GM19438 (cell line): ENCODE measurements around the gene LVRN.

Source experiments
- ATAC-seq: cut with Tn5 transposase; IDR thresholded peaks from one replicate; pipeline ENCODE4 v1.9.1; 2021; ENCODE audit warnings: low read depth; ENCODE audit not compliant: unreplicated experiment

LVRN gene

DNA sequence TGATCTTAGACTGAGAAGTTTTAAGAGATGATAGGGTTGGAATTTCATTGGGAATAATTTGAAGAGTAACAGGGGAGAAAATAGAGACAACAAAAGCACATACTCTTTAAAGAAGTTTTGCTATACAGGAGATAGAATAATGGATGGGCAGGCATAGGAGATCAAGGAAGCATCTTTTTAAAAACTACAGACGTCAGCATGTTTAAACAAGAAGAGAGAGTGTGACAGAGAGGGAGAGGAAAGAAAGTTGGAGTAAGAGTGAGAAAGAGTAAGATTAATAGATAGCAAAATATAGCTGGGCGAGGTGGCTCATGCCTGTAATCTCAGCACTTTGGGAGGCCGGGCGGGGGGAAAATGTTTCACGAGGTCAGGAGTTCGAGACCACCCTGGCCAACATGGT is 5.3 kb upstream of the LVRN start:
- no peak for ATAC-seq

DNA sequence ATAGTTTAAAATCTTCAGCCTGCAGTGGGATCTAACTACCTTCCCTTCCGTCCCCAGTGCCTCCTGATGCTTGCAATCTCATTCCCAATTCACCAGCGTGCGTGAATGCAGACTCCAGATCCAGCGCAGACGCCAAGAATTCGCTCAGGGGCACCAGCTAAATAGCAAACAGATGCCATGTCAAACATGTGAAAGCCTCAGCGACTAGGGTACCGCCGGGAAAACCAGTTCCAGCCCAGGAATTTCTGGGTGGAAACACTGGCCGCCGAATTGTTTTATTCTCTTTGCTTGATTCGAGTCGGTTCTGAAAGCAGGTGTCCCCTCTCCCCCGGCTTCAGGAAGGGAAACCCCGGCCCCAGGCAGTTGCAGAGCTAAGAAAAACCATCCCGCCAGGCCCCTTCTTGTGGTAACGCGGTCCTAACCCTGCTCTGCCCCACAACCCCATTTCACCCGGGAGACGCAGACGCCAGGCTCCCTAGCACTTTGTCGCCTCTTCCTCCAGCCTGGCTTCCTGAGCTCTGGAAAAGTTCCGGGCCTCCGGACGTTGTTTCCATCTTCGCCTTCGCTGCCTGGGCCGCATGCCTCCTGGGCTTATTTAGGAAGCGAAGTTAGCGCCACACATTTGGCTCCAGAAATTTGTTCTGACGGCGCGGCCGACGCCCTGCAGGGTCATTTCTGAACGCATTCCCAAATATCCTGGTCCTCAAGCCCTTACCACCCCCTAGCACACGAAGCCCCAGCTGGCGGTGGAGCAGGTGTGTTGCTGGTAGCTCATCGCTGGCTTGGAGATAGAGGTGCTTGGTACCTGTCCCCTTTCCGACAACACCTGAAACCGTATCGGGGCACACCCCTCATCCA is 665 bp upstream of the LVRN start:
- ATAC-seq: no peak

DNA sequence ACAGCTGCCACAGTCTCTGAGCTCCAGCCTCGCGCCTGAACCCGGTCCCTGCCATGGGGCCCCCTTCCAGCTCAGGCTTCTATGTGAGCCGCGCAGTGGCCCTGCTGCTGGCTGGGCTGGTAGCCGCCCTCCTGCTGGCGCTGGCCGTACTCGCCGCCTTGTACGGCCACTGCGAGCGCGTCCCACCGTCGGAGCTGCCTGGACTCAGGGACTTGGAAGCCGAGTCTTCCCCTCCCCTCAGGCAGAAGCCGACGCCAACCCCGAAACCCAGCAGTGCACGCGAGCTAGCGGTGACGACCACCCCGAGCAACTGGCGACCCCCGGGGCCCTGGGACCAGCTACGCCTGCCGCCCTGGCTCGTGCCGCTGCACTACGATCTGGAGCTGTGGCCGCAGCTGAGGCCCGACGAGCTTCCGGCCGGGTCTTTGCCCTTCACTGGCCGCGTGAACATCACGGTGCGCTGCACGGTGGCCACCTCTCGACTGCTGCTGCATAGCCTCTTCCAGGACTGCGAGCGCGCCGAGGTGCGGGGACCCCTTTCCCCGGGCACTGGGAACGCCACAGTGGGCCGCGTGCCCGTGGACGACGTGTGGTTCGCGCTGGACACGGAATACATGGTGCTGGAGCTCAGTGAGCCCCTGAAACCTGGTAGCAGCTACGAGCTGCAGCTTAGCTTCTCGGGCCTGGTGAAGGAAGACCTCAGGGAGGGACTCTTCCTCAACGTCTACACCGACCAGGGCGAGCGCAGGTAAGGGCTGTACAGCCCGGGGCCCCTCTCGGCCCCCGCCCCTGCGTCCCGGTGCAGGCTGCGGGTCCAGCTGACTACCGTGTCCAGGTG is 509 bp downstream of the LVRN start:
- ATAC-seq: no peak

DNA sequence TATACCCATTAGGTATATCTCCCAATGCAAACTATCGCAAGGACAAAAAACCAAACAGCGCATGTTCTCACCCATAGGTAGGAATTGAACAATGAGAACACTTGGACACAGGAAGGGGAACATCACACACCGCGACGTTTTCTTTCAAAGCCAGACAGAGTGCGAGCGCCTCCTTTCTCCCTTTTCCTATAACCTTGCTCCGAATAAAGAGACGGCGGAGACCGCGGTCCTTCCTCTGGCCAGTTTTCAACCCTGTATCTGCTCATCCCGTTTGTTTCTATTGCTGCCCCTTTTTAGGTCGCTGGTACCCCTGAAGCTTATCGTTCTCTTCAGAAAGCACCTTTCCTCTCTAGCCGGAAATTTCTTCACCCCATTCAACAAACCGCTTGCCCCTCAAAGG is 1.3 kb downstream of the LVRN start:
- no peak for ATAC-seq

DNA sequence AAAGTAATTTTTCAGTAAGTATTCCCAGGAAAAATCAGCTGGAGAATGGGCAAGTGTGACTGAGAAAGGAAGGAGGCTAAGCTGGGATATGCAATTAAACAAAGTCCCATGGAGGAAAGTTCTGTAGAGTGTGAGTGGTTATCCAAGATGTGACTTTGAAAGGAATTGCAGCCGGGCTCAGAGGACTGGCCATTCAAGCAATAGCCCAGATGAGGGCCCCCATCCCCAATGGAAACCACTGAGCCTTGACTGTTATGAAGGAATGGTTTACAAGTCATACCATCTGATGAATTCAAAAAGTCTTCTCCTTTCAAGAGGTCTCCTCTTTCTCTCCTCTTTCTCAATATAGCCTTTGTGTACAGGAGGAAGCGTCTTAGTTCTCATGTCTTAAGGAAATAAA is 6.5 kb downstream of the LVRN start:
- no peak for ATAC-seq

DNA sequence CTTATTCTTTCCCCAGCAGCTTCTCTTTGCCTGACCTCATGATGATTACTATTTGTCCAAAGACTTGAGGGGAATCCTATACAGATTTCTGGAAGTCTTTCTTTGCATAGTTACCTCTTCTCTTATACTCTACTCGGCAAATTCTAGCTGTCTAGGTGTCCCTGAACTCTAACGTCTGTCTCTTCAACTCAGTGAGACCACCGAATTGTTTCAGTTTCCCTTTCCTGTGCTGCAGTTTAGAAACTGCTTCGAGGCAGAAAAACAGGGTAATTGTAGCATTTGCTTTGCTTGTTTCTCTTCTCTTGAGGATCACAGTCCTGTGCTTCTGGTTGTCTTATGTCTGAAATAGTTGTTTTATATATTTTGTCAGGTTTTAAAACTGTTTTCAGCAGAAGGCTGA is 14.8 kb downstream of the LVRN start:
- peak; percentile 90 for ATAC-seq

DNA sequence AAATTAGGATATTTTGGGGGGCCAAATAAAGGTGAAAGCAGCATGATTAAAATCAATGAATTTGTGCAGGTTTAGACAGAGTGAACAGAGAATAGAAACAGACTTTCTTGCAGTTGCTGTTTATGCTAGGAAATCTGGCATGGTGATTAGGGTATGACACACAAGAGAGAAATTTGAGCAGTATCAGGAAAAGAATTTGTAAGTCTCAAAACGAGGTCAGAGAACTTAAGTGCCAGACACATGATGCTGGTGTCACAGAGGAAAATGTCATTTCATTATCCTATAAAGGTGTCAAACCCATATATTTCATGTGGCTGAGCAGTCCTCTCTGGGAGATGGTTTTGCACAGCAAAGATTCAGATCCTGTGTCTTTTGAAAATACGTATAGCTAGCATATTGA is 15.7 kb downstream of the LVRN start:
- no peak for ATAC-seq

DNA sequence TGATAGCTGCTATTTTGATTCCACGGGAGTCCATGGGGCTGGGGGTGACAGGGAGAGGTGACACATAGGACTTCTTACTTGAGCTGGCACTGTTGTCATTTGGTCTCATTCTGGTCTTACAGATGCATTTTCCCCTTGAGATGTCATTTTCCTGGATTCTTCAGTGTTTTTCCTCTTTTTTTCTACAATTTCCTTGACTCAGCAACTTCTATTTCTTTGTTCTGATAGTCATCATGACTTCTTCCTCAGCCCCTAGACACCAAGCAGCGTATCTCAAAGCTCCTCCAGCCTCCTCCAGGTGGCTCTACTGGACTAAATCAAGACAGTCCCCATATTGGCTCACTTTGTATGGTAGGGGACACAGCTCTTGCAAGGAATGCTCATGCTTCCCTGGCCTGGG is 16.5 kb downstream of the LVRN start:
- ATAC-seq: no peak

DNA sequence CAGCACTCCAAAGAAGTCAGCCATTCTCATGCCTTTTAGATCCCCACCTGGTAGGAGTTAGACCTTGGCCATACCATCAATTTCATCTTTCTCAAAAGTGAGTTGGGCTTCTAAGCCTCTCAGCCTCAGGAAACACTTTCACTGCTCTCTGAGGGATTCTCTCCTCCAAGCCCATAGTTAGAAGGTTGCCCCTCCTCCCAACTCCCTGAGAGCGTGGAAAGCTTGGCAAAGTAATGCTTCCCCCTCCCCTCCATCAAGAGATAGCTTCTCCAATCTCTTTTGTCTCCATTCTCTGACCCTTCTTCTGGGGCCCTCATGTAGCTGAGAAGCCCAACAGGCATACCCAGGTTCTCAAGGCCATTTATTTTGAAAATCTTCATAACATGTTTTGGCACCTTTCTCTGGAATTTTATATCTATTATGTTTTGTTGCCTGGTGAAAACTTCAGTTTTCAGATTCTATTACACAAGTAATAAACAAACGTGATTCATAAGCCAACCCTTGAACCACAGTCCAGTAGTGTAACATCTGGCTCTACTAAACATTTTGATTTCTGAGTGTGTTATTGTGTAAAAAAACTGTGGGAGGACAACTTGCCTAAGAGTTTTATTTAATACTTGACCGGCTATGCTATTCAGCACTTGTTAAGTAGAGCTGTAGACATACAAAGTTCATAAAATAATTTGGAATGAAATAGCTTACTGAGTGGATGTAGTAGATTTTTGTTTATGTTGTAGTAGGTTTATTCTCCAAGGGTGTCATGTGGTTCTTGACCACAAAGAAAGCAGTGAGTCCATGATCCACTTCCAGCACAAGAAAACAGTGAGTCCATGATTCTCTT is 17.1 kb downstream of the LVRN start:
- no peak for ATAC-seq

DNA sequence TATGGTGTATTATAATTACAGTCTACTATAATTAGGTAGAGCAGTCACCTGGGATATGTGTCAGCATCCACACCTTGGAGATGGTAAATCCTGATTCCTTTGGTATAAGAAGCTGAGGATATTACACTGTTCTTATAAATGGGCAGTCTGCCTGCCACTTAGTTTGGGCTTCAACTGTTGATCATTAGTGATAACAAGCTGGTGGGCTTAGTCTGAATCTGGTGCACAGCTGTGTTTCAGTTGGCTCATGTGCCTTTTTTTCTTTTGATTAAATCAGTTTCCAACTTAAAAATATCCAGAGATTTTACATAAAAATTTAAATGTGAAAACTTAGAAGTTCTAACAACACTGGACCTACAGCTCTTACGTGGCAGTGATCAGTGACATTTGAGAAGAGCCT is 21.2 kb downstream of the LVRN start:
- no peak for ATAC-seq

DNA sequence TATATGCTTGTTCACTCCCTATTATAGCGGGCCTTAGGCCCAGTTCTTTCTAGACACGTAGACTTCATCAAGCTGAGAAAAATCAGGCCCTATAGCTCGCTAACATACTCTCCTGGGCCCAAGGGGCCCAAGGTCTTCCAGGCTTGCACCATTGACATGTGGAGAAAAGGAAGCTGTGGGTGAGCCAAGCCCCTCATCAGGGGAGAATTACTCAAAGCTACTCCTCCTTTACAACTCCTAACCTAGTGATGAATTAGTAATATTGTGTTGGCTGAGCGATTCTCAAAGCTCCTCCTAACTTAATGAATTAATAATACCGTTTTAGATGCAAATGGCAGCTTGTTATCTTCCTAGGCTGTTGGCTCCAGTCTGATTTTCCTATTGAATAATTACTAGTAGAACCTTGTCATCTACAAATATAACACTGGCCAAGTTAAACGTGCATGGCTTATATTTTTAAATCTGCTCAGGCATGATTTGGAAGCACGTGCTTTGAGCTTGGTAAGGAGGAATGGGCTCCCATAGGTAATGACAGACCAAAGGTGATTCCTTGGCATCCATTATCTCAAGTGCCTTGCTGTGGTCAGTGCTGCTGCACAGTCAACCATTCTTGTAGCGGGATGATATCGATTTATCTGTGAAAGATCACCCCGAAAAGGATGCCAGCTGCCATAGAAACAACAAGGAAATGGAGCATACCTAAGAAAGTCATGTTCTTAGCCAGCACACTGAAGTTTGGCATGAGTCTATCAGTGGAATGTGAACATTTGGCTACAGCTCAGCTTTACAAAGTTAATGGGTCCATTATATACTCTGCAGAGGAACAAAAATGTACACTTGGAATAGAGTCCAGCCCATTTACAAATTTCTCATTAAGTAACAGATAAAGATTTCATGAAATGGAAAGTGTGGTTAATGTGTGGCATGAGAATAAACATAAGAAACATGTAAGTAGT is 23.8 kb downstream of the LVRN start:
- no peak for ATAC-seq

DNA sequence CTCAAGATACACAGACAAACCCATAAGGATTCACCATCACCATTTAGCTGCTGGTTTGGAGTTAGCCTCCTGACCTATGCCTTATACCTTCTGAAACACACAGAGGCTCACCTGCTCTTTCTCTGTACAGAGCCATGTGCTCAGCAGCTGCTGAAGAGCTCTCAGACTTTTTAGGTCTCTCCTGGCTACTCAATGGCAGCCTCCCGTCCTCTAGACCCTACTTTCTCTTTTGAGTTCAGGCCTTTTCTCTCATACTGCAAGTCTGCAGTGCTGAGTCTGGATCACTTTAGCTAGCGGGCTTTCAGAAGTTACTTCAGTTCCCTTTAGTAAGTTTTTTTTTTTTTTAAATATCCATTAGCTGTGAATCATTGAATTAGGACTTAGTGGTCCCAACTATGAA is 25.7 kb downstream of the LVRN start:
- ATAC-seq: no peak

DNA sequence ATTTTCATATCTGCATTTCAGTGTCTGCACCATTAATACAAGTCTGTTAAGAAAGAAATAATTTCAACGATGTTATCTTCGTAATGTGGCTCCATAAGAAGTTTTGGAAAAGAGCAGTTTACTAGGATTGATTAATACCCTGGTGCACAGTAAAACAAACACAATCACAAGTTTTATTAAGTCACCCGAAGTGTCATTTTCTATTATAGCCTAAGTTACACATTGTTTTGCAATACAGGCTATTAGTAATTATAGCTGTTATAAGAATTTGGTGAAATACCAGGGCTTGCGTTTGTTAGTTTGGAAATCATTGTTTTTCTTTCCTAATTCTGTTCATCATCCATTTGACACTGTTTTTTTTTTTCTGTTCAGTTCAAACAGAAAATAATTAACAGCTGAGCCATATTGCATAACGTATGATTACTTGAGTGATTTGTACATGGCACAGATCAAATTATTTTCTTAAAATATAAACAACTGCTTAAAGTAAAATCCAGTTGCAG is 30.6 kb downstream of the LVRN start:
- ATAC-seq: no peak

DNA sequence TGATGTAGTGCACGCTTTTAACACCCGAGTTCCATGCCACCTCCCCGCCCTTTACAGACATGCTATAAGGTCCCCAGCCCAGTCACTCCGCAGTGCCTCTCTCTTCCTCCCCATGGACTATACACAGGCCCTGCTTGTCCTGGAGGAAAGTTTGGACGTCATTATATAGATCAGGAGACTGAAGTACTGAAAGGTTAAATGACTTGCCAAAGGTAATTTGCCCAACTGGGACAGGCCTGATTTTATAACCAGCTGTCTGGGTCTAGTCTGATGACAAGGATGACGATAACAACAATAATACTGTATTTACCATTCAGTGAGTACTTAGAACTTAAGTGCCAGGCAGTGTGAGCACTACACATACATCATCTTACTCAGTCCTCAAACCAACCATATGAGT is 33.1 kb downstream of the LVRN start:
- ATAC-seq: no peak

DNA sequence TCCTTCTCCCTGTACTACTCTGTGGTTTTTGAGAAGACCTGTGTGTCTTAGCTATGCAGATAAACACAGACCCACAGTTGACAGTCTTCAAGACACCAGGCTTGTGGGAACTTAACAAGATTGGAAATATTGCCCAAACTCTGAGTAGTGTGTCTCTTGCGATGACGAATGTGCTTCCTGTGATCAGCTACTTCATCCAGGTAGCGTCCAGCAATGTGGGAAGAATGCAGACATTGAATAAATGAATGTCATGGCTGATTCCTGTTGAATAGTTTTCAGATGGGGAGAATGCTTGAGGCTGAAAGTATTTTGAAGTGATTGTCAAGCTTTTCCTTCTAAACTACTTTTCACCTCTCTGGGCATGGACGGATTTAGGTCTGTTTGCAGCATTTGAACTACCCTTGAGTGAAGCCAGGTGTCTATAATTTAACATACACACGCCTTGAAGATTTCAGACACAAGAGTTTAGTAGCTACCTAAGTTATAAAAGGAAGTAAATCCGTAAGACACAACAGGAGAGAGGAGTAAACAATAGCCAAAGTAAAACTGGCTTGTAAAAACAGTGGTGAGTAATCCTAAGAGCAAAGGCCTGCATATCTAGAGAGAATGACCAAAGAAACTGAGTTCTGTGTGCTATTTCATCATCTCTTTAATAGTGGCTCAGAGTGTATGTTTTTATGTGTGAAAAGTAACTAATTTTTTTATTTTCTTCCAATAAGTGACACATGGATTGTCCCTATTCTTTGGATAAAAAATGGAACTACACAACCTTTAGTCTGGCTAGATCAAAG is 40.0 kb downstream of the LVRN start:
- no peak for ATAC-seq

DNA sequence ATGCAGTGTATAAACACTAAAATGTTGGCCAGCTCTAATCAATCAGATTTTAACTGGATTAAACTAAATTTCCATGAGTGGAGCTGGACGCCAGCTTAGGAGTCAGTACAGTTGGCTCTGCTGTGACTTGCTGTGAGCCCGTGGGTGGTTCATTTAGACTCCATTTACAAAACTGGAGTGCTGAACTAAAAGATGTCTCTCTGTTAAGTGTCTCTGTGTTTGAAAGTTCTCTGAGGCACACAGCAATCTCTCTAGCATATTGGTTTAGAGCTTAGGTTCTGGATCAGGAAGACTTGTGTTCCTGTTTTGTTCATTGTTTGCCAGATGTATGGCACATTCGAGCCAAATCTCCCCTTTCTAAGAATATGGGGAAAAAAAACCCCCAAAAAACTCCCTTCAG is 42.0 kb downstream of the LVRN start:
- ATAC-seq: no peak

DNA sequence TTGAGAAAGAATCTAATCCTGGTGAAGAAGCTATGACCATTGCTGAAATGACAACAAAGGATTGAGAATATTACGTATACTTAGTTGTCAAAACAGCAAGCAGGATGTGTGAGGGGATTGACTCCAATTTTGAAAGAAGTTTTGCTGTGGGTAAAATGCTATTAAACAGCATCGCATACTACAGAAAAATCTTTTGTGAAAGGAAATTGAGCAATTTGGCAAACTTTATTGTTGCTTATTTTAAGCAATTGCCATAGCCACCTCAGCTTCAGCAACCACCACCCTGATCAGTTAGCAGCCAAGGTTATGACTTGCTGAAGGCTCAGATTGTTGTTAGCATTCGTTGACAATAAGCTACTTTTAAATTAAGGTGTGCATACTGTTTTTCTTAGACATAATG is 47.5 kb downstream of the LVRN start:
- ATAC-seq: no peak

DNA sequence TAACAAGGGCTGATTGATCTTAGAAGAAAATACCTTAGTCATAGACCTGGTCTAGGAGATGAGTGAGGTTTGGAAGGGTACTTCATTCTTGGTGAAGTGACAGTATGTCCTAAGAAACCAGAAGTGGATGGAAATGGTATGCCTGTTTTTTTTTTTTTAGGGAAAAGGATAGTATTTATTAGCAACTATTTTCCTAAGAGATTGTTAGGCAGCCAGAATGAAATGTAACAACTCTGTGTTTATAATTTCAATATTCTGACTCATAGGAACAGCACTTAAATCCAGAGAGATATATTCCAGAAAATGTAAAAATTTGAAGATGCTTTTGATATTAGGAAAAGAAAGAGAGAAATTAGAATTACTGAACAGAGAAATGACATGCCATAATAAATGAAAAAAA is 48.8 kb downstream of the LVRN start:
- ATAC-seq: no peak

DNA sequence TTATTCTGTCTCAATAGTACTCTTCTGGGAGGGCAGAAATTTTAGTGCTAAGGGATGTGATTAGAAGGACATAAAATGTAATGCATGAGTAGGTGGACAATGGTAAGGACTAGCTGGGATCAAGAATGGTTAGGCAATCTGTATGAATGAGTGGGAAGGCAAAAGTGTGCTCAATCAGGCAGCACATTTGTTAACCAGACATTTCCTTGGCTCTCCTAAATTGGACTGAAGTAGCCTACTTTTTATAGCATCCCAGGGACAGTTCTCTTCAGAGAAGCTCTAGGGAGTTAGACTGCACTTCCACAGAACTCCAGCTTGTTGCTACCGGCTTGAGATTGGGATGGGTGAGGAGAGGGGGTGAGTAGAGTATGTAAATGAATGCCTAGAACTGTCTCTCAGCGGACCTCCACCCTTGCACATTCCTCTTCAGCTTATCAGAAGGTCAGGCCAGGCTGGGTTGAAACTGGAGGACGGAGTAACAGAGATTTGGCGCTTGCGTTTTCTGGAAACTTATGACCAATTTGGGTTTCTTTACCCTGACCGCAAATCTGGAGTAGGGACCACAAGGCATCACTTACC is 51.0 kb downstream of the LVRN start:
- ATAC-seq: no peak
